ENCODE results near the gene IGFL4. TPM values are rescaled to one million over a fixed set of nuclear protein-coding genes. Genes with fewer than 3 reads are reported as not detected.
"Not testable (repeated sequence)": the region's sequence is repeated elsewhere in the genome, so short reads cannot be mapped to it uniquely, and the experiment has no call there.

Gene IGFL4
- total RNA-seq, 1 donor from 2014 or later = 3.1 TPM

DNA sequence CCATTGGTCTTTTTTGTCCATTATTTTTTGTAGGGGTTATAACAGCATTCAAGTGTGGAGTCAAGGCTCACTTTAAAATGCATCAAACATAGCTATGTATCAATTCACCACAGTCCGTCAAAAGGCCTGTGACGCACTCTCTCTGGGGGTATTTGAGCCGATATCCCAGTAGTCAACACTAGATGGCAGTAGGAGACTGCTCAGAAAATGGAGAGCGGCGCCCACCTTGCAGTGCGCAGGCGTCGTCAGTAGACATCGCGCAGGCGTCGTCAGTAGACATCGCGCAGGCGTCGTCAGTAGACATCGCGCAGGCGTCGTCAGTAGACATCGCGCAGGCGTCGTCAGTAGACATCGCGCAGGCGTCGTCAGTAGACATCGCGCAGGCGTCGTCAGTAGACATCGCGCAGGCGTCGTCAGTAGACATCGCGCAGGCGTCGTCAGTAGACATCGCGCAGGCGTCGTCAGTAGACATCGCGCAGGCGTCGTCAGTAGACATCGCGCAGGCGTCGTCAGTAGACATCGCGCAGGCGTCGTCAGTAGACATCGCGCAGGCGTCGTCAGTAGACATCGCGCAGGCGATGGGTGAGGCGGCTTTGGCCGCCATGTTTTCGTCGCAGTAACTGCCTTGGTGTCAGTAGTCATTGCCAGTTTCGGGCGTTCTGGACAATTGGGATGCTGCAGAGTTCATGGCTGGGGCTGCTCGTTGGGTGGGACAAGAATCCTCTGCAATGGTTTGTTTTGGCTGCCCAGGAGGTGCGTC is 38.0 kb upstream of the IGFL4 start:
- peaks cover 35 to 50% (median 46%) of the 10 kb centered on the region in 3 donors for H3K27me3 ChIP-seq (ENCODE audit: control insufficient read depth in 3 of 3, insufficient read depth in 3 of 3, low read length in 3 of 3)
- H3K36me3 ChIP-seq (ENCODE audit: control insufficient read depth in 3 of 3, insufficient read depth in 3 of 3, low read length in 3 of 3); H3K27ac ChIP-seq (ENCODE audit: low read depth, low read length); H3K9me3 ChIP-seq (ENCODE audit: control insufficient read depth in 3 of 3, low read length in 3 of 3); H3K9ac ChIP-seq (ENCODE audit: low read depth in 1 of 3, low read length in 3 of 3); H3K4me1 ChIP-seq (ENCODE audit: control insufficient read depth in 3 of 3, insufficient read depth in 3 of 3, low read length in 3 of 3); H3K4me3 ChIP-seq (ENCODE audit: low read length in 3 of 3): not testable (repeated sequence)

DNA sequence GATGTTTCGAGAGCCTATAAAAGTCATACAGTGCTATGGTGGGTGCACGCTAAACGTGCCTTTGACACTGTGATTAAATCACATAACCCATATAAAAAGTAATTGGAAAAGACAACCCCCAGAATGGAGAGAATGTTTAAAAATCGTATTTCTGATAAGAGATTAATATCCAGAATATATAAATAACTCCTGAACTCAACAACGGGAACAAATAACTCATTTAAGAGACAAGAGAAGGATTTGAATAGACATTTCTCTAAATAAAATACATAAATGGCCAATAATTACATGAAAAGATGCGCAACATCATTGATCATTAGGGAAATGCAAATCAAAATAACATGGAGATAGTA is 37.0 kb upstream of the IGFL4 start:
- Histone ChIP-seq H3K9me3 (ENCODE audit: control insufficient read depth in 3 of 3, low read length in 3 of 3) (no peaks in the 10 kb centered on the region), H3K27ac (ENCODE audit: low read depth, low read length) (no peak overlapping the region), H3K4me3 (ENCODE audit: low read length in 3 of 3) (no peak overlapping the region), H3K4me1 (ENCODE audit: control insufficient read depth in 3 of 3, insufficient read depth in 3 of 3, low read length in 3 of 3) (peaks cover 0 to 11% (median 4%) of the 10 kb centered on the region in 3 donors), H3K9ac (ENCODE audit: low read depth in 1 of 3, low read length in 3 of 3) (no peak overlapping the region), H3K36me3 (ENCODE audit: control insufficient read depth in 3 of 3, insufficient read depth in 3 of 3, low read length in 3 of 3) (no peaks in the 10 kb centered on the region), H3K27me3 (ENCODE audit: control insufficient read depth in 3 of 3, insufficient read depth in 3 of 3, low read length in 3 of 3) (peaks cover 35 to 55% (median 49%) of the 10 kb centered on the region in 3 donors)

DNA sequence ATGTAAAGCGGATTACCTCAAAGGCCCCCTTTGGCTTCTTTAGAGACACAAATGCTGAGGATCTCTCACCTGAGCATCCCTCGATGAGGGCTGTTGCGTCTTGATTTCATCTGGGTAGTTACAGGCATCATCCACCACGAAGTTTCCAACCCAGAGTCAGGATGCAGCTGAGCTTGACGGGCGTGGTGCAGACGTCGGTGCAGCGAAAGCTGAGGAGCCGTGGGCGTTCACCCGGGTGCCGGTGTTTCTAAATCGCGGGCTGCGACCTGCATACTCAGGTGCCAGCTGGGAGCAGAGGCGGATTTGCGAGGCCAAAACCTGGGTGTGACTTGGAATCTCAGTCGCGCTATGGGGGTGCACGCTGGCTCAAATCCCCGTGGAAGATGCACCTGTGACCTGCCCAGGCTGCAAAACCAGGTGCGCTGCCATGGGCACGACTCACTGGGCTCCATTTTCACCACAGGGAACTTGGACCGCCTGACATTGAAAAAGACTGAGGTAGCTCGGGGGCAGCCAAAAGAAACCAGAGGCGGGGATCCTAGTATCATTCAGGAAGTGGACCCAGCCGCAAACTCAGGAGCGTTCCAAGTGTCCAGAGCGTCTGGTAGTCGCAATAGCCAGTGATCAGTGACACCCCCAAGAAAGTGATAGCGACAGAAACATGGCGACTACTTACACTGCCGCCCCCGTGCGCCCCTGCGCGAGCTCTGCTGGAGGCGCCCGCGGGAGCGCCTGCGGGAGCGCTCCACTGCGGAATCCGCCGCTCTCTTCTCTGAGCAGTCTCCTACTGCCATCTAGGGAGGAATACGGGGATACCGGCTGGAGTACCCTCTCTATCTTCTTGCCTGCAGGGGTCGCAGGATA is 36.4 kb upstream of the IGFL4 start:
- H3K27ac ChIP-seq (ENCODE audit: low read depth, low read length) = no peak overlapping the region
- H3K36me3 ChIP-seq (ENCODE audit: control insufficient read depth in 3 of 3, insufficient read depth in 3 of 3, low read length in 3 of 3) = no peaks in the 10 kb centered on the region
- peak overlapping the region in 1 of 3 donors; percentile 32 for H3K4me3 ChIP-seq (ENCODE audit: low read length in 3 of 3)
- peaks cover 0 to 11% (median 4%) of the 10 kb centered on the region in 3 donors for H3K4me1 ChIP-seq (ENCODE audit: control insufficient read depth in 3 of 3, insufficient read depth in 3 of 3, low read length in 3 of 3)
- H3K27me3 ChIP-seq (ENCODE audit: control insufficient read depth in 3 of 3, insufficient read depth in 3 of 3, low read length in 3 of 3) = peaks cover 35 to 55% (median 49%) of the 10 kb centered on the region in 3 donors
- no peak overlapping the region for H3K9ac ChIP-seq (ENCODE audit: low read depth in 1 of 3, low read length in 3 of 3)
- no peaks in the 10 kb centered on the region for H3K9me3 ChIP-seq (ENCODE audit: control insufficient read depth in 3 of 3, low read length in 3 of 3)

DNA sequence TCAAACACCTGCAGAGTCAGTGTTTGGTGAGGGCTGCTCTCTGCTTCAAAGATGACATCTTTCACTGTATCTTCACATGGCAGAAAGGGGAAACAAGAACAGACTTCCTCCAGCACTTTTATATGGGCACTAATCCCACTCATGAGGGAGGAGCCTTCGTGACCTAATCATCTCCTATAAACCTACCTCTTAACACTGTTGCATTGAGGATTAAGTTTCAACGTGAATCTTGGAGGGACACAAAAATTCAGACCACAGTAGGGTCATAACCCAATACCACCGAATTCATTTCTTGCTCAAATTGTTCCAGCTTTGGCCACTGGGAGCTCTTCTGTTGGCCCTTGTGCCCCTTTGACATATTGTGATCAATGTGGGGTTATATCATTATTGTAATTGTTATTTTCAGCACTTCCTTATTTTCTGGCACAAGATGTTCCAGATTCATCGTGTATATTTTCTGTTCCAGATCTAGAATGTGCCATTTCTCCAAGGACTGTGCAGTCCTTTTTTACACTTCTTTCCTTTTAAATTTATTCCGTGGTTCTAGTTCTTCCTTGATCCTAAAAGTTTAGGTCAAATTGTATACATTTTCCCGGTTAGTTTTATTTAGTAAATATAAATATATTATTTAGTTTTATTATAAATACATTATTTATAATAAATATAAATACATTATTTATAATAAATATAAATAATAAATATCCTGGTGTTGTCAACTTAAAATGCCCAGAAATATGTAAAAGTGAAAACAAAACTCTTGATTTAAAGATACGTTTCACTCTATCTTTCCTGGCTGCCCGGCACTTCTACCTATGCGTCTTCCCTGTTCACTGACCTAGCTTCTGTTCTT is 35.5 kb upstream of the IGFL4 start:
- no peak overlapping the region for H3K9ac ChIP-seq (ENCODE audit: low read depth in 1 of 3, low read length in 3 of 3)
- H3K4me1 ChIP-seq (ENCODE audit: control insufficient read depth in 3 of 3, insufficient read depth in 3 of 3, low read length in 3 of 3) = peaks cover 0 to 11% (median 4%) of the 10 kb centered on the region in 3 donors
- H3K4me3 ChIP-seq (ENCODE audit: low read length in 3 of 3) = no peak overlapping the region
- H3K9me3 ChIP-seq (ENCODE audit: control insufficient read depth in 3 of 3, low read length in 3 of 3) = no peaks in the 10 kb centered on the region
- peaks cover 43 to 55% (median 46%) of the 10 kb centered on the region in 3 donors for H3K27me3 ChIP-seq (ENCODE audit: control insufficient read depth in 3 of 3, insufficient read depth in 3 of 3, low read length in 3 of 3)
- no peak overlapping the region for H3K27ac ChIP-seq (ENCODE audit: low read depth, low read length)
- no peaks in the 10 kb centered on the region for H3K36me3 ChIP-seq (ENCODE audit: control insufficient read depth in 3 of 3, insufficient read depth in 3 of 3, low read length in 3 of 3)

- H3K27ac ChIP-seq (ENCODE audit: low read depth, low read length) = no peak overlapping the region
- peaks cover 0 to 11% (median 3%) of the 10 kb centered on the region in 3 donors for H3K4me1 ChIP-seq (ENCODE audit: control insufficient read depth in 3 of 3, insufficient read depth in 3 of 3, low read length in 3 of 3)
- no peaks in the 10 kb centered on the region for H3K9me3 ChIP-seq (ENCODE audit: control insufficient read depth in 3 of 3, low read length in 3 of 3)
- no peak overlapping the region for H3K9ac ChIP-seq (ENCODE audit: low read depth in 1 of 3, low read length in 3 of 3)
- no peak overlapping the region for H3K4me3 ChIP-seq (ENCODE audit: low read length in 3 of 3)
- H3K27me3 ChIP-seq (ENCODE audit: control insufficient read depth in 3 of 3, insufficient read depth in 3 of 3, low read length in 3 of 3) = peaks cover 44 to 50% (median 44%) of the 10 kb centered on the region in 3 donors
- no peaks in the 10 kb centered on the region for H3K36me3 ChIP-seq (ENCODE audit: control insufficient read depth in 3 of 3, insufficient read depth in 3 of 3, low read length in 3 of 3)
Measured at GRCh38 chr19:46073268-46073922, 32.6 kb upstream of the IGFL4 start.

GRCh38 chr19:46069806-46070341 is 29.1 kb upstream of the IGFL4 start:
- H3K27ac ChIP-seq (ENCODE audit: low read depth, low read length) = no peak overlapping the region

DNA sequence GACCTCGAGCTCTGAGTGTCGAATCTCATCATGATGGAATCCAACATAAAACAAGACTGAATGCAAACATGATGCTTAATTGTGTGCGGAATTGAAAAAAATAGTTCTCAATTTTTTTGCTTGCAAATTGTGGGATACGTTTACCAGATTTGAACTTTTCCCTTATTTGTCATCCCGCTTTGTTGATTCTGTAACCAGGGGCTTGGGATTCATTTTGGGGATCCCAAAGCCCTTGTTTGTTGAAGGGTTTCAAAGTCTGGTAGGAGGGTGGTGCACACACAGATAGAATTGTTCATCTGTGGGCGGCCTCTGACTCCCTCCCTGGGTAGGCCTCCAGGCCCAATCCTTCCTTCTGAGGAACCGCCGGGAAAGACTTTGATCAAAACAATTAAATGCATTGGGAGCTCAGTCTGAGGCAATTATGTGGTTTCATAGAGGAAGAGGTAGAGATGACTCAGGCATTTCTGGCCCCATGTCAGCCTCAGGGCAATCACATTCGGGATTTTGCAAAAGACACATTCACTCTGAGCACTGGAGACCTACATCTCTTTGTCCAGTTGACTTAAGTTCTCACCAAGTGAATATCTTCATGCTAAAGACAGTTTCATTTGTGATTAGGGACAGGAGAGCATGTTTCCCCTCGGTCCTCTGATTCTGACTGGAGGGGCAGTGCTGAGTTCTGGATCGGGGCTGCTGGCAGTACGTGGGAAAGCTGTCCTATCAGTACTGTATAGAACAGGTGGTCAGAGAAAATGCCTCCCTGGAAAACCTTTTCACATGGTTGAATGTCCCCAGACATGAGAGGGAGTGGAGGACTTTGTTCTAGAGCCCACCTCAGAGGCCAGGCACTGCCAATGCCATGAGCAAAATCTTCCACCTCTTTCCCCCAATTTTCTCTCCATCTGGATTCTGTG is 27.8 kb upstream of the IGFL4 start:
- Histone ChIP-seq H3K27ac (ENCODE audit: low read depth, low read length) (no peak overlapping the region), H3K9me3 (ENCODE audit: control insufficient read depth in 3 of 3, low read length in 3 of 3) (no peaks in the 10 kb centered on the region), H3K27me3 (ENCODE audit: control insufficient read depth in 3 of 3, insufficient read depth in 3 of 3, low read length in 3 of 3) (peaks cover 23 to 43% (median 34%) of the 10 kb centered on the region in 3 donors), H3K4me1 (ENCODE audit: control insufficient read depth in 3 of 3, insufficient read depth in 3 of 3, low read length in 3 of 3) (peaks cover 0 to 3% (median 0%) of the 10 kb centered on the region in 3 donors), H3K9ac (ENCODE audit: low read depth in 1 of 3, low read length in 3 of 3) (no peak overlapping the region), H3K36me3 (ENCODE audit: control insufficient read depth in 3 of 3, insufficient read depth in 3 of 3, low read length in 3 of 3) (no peaks in the 10 kb centered on the region), H3K4me3 (ENCODE audit: low read length in 3 of 3) (no peak overlapping the region)

More at GRCh38 chr19:46069806-46070341, 29.1 kb upstream of the IGFL4 start:
- Histone ChIP-seq H3K9ac (ENCODE audit: low read depth in 1 of 3, low read length in 3 of 3) (no peak overlapping the region), H3K27me3 (ENCODE audit: control insufficient read depth in 3 of 3, insufficient read depth in 3 of 3, low read length in 3 of 3) (peaks cover 26 to 46% (median 37%) of the 10 kb centered on the region in 3 donors), H3K36me3 (ENCODE audit: control insufficient read depth in 3 of 3, insufficient read depth in 3 of 3, low read length in 3 of 3) (no peaks in the 10 kb centered on the region), H3K4me1 (ENCODE audit: control insufficient read depth in 3 of 3, insufficient read depth in 3 of 3, low read length in 3 of 3) (peaks cover 0 to 3% (median 0%) of the 10 kb centered on the region in 3 donors), H3K9me3 (ENCODE audit: control insufficient read depth in 3 of 3, low read length in 3 of 3) (no peaks in the 10 kb centered on the region), H3K4me3 (ENCODE audit: low read length in 3 of 3) (no peak overlapping the region)

- Histone ChIP-seq H3K4me3 (ENCODE audit: low read length in 3 of 3) (no peak overlapping the region), H3K9me3 (ENCODE audit: control insufficient read depth in 3 of 3, low read length in 3 of 3) (no peaks in the 10 kb centered on the region), H3K27me3 (ENCODE audit: control insufficient read depth in 3 of 3, insufficient read depth in 3 of 3, low read length in 3 of 3) (peaks cover 18 to 43% (median 31%) of the 10 kb centered on the region in 3 donors), H3K9ac (ENCODE audit: low read depth in 1 of 3, low read length in 3 of 3) (no peak overlapping the region), H3K4me1 (ENCODE audit: control insufficient read depth in 3 of 3, insufficient read depth in 3 of 3, low read length in 3 of 3) (no peaks in the 10 kb centered on the region), H3K36me3 (ENCODE audit: control insufficient read depth in 3 of 3, insufficient read depth in 3 of 3, low read length in 3 of 3) (no peaks in the 10 kb centered on the region), H3K27ac (ENCODE audit: low read depth, low read length) (no peak overlapping the region)
Measured at GRCh38 chr19:46067691-46068090, 26.9 kb upstream of the IGFL4 start.
